T-helper 2 cell (primary cell): Measurements from ENCODE around the gene USP21.

Source experiments
- DNase-seq, 5 experiments: peaks; one replicate each; pipeline versions ENCODE4 v3.0.0 to v3.0.0-alpha.2; 2012 to 2022

USP21 gene

DNA sequence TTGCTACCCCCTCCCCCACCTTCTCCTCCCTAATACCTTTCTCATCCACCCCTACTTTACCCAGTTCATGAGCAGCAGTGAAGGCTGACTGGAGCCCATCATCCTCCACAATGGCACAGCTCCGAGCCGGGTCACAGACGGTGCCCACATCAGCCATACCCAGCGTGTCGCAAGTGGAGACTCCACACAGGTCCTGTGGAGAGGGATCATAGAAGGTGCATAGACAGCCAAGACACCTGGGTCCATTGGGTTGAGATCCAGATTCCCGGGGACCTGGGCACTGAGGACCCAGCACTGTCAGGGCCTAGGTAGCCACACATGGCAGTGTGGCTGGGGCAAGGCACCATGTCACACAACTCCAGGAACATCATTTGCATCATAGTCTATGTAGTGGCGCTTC, 36.8 kb downstream of the USP21 start:
- DNase-seq: no peak

DNA sequence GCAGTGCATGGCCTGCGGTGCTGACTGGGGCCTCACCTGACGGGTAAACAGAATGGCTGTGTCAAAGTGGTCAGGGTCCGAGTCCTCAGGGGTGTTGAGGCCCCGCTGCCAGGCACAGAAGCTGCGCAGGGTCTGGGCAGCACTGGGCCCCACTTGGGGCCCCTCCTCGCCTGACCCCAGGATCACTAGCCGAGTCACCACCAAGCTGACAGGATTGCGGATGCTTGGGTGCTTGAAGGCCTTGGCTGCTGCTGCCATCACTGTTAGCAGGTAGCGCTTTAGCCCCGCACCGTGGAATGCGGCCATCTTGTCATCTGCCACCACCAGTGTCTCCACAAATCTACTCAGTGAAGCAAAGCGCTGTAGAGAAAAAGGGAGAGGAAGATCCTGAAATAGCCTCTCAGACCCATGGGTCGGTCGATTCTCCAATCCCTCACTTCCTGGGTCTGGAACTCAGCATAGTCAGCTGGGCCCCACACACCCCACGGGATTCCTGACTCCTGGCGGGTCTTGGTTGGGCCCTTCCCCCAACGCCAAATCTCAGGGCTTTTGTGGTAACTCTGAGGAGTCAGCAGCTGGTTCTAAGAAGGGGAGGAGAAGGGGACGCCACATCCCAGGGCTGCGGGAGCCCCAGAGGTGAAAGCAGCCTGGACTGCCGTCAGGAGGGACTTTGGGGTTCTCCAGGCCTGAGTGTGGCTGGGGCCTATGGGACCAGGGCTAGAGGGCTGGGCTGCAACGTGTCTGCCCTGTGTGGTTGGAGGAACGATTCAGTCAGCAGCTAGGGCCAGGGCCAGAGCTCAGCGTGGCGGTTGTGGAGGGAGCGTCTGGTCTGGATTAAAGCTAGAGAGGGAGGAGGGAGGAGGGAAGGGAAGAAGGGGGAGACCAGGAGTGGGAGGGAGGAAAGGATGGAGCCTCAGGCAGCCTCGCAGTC, 37.5 kb downstream of the USP21 start:
- DNase-seq: no peak

DNA sequence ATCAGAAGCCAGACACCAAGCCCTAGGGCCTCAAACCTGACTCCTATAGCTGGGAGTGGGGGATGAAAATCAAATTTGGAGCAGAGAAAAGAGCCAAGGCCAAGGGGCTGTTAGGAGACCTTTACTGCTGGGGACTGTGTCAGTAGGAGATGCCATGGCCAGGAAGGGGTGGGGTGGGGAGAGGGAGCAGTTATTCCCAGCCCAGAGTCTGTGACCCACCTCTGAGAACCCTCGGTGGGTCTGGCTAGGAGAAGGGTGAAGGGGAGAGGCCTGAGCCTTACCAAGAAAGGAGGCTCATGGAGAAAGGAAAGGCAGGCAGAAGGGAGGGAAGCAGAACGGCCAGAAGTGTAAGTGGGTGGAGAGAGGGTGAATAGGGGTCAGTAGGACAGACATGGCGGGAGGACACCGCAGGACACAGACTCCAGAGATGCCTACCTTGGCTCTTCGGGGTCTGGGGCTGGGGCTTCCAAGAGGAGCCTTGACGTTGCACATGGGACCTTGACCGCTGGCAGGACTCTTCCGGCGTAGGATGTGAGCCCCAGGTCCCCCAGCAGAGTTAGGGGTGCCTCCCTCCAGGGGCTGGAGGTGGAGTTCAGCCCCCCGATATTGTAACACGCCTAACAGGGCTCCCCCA, 38.4 kb downstream of the USP21 start:
- no peak for DNase-seq

DNA sequence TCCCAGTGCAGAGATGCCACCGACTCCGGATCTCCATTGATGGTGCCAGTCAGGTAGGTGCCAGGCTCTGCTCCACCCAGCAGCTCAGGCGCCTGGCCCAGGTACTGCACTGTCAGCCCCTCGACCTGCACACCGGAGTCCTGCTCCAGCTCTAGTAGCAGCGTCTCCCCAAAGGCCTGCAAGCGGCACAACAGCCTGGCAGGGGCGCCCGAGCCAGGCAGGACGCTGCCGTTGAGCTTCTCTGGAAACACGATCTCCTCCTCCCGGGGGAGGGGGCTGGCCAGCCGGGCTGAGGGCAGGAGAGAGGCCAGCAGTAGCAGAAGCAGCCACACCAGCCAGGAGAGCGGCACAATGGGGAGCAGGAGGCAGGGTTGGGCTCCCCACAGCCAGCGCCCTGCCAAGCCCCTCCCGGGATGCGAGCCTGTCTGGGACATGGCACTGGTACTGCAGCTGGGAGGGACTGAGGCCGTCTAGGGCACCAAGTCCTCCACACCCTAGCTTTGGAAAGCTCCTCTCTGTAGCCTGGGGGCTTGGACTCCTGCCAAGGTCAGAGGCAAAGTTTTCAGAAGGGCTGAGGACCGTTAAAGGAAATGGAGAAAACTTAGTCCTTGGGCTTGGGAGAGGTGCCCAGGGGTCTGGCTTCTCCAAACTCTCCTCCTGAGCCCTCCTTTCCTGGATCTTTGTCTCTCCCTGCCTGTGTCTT, 39.0 kb downstream of the USP21 start:
- no peak for DNase-seq

- DNase-seq: no peak
Observed at GRCh38 chr1:161198897-161199431, 39.7 kb downstream of the USP21 start, which contains the start of gene ADAMTS4. Gene ADAMTS4 (minus strand): TSS chr1:161199054. CDS start chr1:161198627, 427 bp downstream.

DNA sequence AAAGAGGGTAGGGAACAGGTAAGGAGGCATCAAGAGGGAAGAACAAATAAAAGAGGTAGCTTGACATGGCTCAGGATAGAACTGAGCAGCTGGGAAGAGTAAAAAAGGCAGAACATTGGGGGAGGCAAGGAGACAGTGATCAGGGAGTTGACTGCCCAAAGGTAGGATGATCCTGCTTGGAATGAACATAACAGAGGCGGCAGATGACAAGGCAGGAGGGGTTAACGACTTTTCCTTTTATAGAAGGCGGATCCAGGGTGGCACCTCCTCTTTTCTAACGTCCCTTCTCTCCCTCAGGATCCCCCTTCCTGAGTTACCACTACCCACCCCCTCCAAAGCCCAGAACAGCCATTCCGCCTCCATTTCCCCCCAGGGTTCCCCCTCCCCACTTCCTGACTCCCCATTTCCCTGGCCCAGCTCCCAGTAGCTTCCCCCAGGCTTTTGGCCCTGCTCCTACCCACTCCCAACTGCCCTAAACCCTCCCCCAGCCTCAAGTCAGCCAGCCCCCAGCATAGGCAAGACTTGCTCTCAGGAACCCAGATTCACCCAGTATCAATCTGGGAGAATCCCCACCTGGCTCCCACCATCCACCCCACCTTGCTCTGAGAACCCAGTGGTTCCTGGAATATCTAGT, 40.3 kb downstream of the USP21 start:
- DNase-seq: no peak

- DNase-seq: no peak
Observed at GRCh38 chr1:161200421-161200991, 41.2 kb downstream of the USP21 start.

GRCh38 chr1:161200992-161201835, 41.9 kb downstream of the USP21 start:
- DNase-seq: no peak

DNA sequence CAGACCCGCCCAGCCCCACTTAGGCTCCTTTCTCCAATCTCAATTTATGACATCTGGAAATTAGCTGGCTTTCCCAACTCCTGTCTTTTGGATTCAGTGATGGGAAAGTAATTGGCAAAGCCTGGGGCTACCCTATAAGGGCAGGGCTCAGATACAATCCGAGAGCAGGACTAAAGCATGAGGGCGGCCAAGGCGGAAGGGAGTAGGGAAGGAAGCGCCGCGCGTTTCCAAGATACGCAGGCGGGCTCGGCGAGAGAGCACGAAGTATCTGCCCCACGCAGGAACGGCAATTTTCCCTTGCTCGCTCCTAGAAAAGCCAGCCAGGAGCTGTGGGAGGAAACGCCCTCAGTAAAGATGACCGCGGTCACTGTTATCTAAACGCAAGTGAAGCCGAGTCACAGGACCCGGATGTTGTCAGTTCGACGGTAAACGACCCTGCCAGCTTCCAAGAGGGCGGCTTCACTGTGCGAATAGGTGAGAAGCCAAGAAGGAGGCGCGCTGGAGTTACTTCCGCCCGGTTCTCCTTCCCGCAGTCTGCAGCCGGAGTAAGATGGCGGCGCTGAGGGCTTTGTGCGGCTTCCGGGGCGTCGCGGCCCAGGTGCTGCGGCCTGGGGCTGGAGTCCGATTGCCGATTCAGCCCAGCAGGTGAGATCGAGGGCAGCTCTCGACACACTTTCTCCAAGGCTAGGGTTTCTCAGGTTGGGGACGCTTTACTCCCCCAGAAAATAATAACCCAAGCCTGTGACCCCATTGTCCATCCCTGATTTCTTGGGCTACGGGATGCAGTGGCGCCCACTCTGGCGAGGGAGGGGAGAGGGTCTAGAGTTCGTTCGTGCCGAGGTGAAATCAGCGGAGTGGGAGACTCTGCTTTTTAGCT, 42.8 kb downstream of the USP21 start, which contains the start of gene NDUFS2:
Gene NDUFS2, plus strand, starts transcription at position 532 of the 877 bp plus-strand sequence. Its CDS starts 19 bp downstream, at position 551.
- peak; percentile 84 to 99 (median 91) for DNase-seq

- DNase-seq: no peak
Observed at GRCh38 chr1:161206411-161207140, 47.3 kb downstream of the USP21 start.

DNA sequence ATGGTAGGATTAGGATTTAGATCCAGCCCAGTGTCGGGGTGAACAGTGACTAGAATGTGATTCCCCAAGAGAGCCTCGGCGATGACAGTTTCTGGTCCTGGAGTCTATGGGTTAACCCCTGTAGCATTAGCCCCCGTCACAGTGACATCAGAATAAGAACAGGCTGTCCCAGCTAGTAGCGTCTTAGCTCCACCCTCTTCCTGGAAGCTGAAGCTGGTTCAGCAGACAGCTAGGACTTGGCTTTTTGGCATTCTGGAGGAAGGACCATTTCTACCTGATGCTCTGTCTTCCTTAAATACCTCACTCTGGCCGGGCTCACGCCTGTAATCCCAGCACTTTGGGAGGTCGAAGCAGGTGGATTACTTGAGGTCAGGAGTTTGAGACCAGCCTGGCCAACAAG, 47.9 kb downstream of the USP21 start:
- no peak for DNase-seq

GRCh38 chr1:161209790-161210409, 50.6 kb downstream of the USP21 start:
- peak; percentile 21 to 71 (median 49) for DNase-seq

DNA sequence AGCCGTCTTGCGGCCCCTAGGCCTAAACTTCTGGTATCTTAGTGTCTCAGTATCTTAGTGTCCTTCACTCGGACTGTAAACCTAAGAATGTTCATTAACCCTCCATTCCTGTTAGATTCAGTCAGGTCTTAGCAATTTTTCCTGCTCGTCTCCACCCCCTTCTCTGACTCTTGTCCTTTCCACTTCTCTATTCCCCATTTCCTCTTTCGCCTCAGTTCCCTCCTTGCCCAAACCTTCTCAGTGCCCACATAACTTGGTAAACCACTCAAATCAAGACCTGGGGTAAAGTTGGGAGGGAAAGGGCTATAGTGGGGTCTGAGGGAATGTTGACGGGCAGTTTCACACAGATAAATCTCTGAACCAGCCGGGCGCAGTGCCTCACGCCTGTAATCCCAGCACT, 55.1 kb downstream of the USP21 start:
- no peak for DNase-seq

DNA sequence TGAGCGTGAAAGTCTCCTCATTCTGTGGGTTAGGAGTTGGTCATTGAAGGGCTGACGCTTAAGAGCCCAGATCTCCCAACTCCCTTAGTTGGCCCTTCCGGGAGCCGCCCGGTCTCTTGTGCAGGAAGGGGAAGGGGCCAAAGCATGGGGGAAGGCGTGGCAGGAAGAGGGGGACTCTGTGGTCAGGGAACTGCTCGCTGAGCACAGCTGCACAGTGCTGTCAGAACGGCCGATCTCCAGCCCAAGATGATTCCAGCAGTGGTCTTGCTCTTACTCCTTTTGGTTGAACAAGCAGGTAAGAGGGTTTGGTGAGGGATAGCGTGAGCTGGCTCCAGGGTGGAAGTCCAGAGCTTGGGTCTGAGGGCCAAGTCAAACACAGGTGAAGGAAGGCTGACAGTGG, 55.8 kb downstream of the USP21 start, which contains the start of gene FCER1G:
Gene FCER1G, plus strand, starts transcription at position 220 of the 400 bp plus-strand sequence. Its CDS starts 27 bp downstream, at position 247.
- no peak for DNase-seq
